ENCODE measurements around the gene NCKAP5. TPM values are rescaled to one million over a fixed set of nuclear protein-coding genes. Genes with fewer than 3 reads are reported as not detected.
A peak's percentile ranks its signal among the peaks of the same experiment; 100 is the strongest.

The NCKAP5 gene
- total RNA-seq, 1 experiment from 2014 or later = 3.2 TPM

DNA sequence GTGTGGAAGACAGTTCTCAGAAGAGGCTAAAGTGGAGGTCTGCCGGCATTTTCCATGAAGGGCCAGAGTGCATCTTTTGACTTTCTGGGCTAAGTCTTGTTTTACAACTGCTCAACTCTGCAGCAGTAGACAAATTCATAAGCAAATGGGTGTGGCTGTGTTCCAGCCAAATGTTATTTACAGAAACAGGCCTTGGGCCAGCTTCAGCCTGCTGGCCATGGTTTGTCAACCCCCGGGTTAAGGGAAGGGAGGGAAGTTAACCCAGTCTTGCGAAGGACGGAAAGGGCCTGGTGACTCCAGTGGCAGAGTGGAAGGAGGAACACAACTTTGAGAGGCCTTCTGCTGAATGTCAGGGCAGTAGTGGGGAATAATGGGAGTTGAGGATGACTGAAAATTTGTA, 34.3 kb upstream of the NCKAP5 start:
- H3K27me3 ChIP-seq (ENCODE audit: low read length) = no peaks in the 10 kb centered on the region
- CTCF ChIA-PET = no interaction called here

DNA sequence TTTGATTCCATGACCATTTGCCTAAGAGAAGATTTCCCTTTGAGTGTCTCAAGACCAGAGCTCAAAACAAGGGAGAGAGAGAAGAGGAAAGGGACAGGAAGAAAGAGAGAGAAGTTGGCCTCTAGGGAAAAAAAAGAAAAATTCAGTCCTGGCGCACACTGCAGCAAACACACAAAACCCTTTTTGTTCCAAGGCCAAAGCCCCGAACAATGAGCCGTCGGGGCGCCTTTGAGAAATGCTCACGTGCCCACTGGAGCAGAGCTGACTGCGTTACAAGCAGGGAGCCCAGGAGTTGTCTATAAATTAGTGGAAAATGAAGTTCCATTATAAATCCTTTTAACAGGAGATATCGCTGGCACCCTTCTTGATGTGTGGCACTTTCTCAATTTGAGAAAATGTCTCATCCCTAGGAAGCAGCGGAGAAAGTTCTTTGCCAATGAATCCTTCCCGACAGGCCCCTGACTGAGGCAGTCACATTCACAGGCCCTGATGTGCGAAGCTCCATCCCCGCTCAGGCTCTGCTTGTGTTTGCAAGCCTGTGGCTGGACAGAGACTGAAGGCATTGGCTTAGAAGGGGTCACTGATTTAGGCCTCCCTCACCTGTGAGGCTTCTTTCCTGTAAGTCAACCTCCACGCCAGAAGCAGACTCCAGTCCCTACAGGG, 32.1 kb upstream of the NCKAP5 start:
- Histone ChIP-seq H3K4me3 (ENCODE audit: low read length) (no peak overlapping the region), H3K4me2 (ENCODE audit: low read length) (no peak overlapping the region), H3K4me1 (ENCODE audit: insufficient read depth, low read length) (peaks cover 9% of the 10 kb centered on the region; the same call in 1 of the 2 replicates), H3K9me2 (replicated peaks; ENCODE audit: low read length) (no peaks in the 10 kb centered on the region), H2AFZ (ENCODE audit: low read length) (no peak overlapping the region), H4K20me1 (ENCODE audit: low read length) (no peaks in the 10 kb centered on the region), H3K36me3 (ENCODE audit: low read depth, low read length) (no peaks in the 10 kb centered on the region), H3K27ac (ENCODE audit: low read length) (no peak overlapping the region), H3K9ac (ENCODE audit: low read length) (no peak overlapping the region), H3K27me3 (ENCODE audit: low read length) (no peaks in the 10 kb centered on the region), H3K79me2 (ENCODE audit: low read length) (no peaks in the 10 kb centered on the region), H3F3A (ENCODE audit: low read length, unreplicated experiment) (no peaks in the 10 kb centered on the region), H3K9me3 (ENCODE audit: low read length) (no peaks in the 10 kb centered on the region)
- ATAC-seq (no peak), DNase-seq (no peak)
- CTCF ChIA-PET = no interaction called here
- TF ChIP-seq, protein P1, sequence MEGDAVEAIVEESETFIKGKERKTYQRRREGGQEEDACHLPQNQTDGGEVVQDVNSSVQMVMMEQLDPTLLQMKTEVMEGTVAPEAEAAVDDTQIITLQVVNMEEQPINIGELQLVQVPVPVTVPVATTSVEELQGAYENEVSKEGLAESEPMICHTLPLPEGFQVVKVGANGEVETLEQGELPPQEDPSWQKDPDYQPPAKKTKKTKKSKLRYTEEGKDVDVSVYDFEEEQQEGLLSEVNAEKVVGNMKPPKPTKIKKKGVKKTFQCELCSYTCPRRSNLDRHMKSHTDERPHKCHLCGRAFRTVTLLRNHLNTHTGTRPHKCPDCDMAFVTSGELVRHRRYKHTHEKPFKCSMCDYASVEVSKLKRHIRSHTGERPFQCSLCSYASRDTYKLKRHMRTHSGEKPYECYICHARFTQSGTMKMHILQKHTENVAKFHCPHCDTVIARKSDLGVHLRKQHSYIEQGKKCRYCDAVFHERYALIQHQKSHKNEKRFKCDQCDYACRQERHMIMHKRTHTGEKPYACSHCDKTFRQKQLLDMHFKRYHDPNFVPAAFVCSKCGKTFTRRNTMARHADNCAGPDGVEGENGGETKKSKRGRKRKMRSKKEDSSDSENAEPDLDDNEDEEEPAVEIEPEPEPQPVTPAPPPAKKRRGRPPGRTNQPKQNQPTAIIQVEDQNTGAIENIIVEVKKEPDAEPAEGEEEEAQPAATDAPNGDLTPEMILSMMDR (conservative IDR thresholded peaks at IDR 0.05; ENCODE audit: low read depth, low read length) = no peak
- TF ChIP-seq EZH2 (IDR thresholded peaks at IDR 0.05; ENCODE audit: low read length, unreplicated experiment) = no peak
- no peak for TF ChIP-seq EZH2phosphoT487 (IDR thresholded peaks at IDR 0.05; ENCODE audit: borderline replicate concordance, low read length)
- BruUV-seq (replicated peaks) = no TSS peak
- POLR2A ChIA-PET (ENCODE audit: unreplicated experiment) = no interaction called here
- intact Hi-C loops (cut with micrococcal nuclease) = no loop called here

More for the DNA sequence above, 34.3 kb upstream of the NCKAP5 start:
- Histone ChIP-seq H3K79me2 (ENCODE audit: low read length) (no peaks in the 10 kb centered on the region), H3K9me2 (replicated peaks; ENCODE audit: low read length) (no peaks in the 10 kb centered on the region), H3K36me3 (ENCODE audit: low read depth, low read length) (no peaks in the 10 kb centered on the region), H3F3A (ENCODE audit: low read length, unreplicated experiment) (no peaks in the 10 kb centered on the region), H3K4me2 (ENCODE audit: low read length) (no peak overlapping the region), H3K9ac (ENCODE audit: low read length) (no peak overlapping the region), H3K27ac (ENCODE audit: low read length) (no peak overlapping the region), H2AFZ (ENCODE audit: low read length) (no peak overlapping the region), H3K4me1 (ENCODE audit: insufficient read depth, low read length) (peaks cover 9% of the 10 kb centered on the region; the same call in 1 of the 2 replicates), H4K20me1 (ENCODE audit: low read length) (no peaks in the 10 kb centered on the region), H3K4me3 (ENCODE audit: low read length) (no peak overlapping the region), H3K9me3 (ENCODE audit: low read length) (no peaks in the 10 kb centered on the region)
- POLR2A ChIA-PET (ENCODE audit: unreplicated experiment) = interaction anchor here (0.5 to 0.6 kb wide), 2 partner anchors 34 to 163 kb away, joined by 4 to 7 read pairs; partner anchors contain the start of gene NCKAP5
- TF ChIP-seq, protein P1 (conservative IDR thresholded peaks at IDR 0.05; ENCODE audit: low read depth, low read length) = no peak
- TF ChIP-seq EZH2phosphoT487 (IDR thresholded peaks at IDR 0.05; ENCODE audit: borderline replicate concordance, low read length) (no peak), EZH2 (IDR thresholded peaks at IDR 0.05; ENCODE audit: low read length, unreplicated experiment) (no peak)
- BruUV-seq (replicated peaks) = no TSS peak
- DNase-seq = peak; percentile 37
- intact Hi-C loops (cut with micrococcal nuclease) = no loop called here
- ATAC-seq = peak; percentile 70

DNA sequence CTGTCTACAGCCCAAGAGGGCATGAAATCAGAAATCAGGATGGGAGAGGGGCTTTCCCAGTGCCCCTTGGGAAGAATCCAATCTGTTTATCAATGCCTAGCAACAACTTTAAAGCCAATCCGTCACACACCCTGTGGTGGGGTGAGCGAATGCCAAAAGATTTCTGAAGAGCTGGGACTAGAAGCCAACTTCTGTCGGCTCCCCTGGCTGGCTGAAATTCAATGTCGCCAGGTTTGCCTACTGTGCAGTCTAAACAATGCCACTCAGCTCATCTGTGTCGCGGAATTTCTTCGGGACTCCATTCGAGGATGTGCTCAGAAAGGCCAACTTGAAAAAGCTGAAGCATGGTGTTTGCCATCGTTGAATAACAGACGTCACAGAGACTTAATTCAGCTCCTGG, 31.5 kb upstream of the NCKAP5 start:
- no TSS peak for BruUV-seq (replicated peaks)
- Histone ChIP-seq H3K9me3 (ENCODE audit: low read length) (no peaks in the 10 kb centered on the region), H3K4me2 (ENCODE audit: low read length) (no peak overlapping the region), H3K9ac (ENCODE audit: low read length) (no peak overlapping the region), H3F3A (ENCODE audit: low read length, unreplicated experiment) (no peaks in the 10 kb centered on the region), H2AFZ (ENCODE audit: low read length) (no peak overlapping the region), H3K27me3 (ENCODE audit: low read length) (no peaks in the 10 kb centered on the region), H3K4me3 (ENCODE audit: low read length) (no peak overlapping the region), H3K36me3 (ENCODE audit: low read depth, low read length) (no peaks in the 10 kb centered on the region), H3K79me2 (ENCODE audit: low read length) (no peaks in the 10 kb centered on the region), H3K27ac (ENCODE audit: low read length) (no peak overlapping the region), H3K4me1 (ENCODE audit: insufficient read depth, low read length) (peaks cover 9% of the 10 kb centered on the region; the same call in 1 of the 2 replicates), H3K9me2 (replicated peaks; ENCODE audit: low read length) (no peaks in the 10 kb centered on the region), H4K20me1 (ENCODE audit: low read length) (no peaks in the 10 kb centered on the region)
- TF ChIP-seq EZH2 (IDR thresholded peaks at IDR 0.05; ENCODE audit: low read length, unreplicated experiment) = no peak
- TF ChIP-seq, protein P1 (conservative IDR thresholded peaks at IDR 0.05; ENCODE audit: low read depth, low read length) = no peak
- ChIA-PET POLR2A (ENCODE audit: unreplicated experiment) (no interaction called here), CTCF (no interaction called here)
- intact Hi-C loops (cut with micrococcal nuclease) = no loop called here
- DNase-seq (no peak), ATAC-seq (no peak)

Measured in PC-3 (cell line).